GM12801 (cell line): ENCODE data around the gene SYCE3.

Experiments used
- TF ChIP-seq, protein P1 (sequence below): IDR thresholded peaks from one replicate; pipeline ENCODE4 v1.5.1; 2011; ENCODE audit warnings: control low read depth; ENCODE audit not compliant: insufficient read length; ENCODE audit errors: extremely low read depth

The SYCE3 gene

DNA sequence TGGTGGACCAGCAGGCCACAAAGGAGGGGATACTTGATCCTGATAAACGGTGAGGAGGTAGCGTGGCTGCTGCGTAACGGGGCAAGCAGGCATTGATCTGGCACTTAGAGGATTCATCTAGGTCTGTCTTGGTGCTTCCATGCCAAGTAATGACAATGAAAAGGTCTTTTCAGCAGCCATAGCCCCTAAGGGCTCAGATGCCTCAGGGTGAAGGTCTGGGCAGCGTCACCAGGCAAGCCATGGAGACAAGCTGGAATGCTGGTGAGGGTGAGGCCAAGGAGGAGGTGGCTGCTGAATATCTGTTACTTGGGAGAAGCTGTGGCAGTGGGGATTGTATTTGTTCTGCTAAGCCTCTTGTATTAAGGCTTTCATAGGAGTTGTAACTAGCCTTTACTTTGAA lies 24.7 kb upstream of the SYCE3 start:
- TF ChIP-seq, protein P1, sequence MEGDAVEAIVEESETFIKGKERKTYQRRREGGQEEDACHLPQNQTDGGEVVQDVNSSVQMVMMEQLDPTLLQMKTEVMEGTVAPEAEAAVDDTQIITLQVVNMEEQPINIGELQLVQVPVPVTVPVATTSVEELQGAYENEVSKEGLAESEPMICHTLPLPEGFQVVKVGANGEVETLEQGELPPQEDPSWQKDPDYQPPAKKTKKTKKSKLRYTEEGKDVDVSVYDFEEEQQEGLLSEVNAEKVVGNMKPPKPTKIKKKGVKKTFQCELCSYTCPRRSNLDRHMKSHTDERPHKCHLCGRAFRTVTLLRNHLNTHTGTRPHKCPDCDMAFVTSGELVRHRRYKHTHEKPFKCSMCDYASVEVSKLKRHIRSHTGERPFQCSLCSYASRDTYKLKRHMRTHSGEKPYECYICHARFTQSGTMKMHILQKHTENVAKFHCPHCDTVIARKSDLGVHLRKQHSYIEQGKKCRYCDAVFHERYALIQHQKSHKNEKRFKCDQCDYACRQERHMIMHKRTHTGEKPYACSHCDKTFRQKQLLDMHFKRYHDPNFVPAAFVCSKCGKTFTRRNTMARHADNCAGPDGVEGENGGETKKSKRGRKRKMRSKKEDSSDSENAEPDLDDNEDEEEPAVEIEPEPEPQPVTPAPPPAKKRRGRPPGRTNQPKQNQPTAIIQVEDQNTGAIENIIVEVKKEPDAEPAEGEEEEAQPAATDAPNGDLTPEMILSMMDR = no peak

DNA sequence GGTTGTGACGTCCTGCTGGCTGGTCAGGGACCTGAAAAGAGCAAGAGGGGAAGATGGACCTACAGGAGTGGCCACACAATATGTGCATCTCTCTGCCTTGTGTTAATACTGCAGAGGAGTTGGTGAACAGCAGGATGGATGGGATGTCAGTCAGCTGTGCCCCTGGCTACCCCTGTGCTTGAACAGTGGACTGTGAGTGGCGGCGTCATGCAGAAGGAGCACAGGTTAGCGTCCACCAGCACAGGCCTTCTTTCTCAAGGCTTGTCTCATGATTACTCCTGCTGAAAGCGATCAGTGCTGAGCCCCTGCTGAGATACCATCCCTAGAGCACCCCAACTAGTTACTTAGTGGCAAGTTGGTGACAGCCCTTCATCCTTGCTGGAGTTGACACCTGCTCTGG lies 23.7 kb upstream of the SYCE3 start:
- TF ChIP-seq, protein P1 = no peak

DNA sequence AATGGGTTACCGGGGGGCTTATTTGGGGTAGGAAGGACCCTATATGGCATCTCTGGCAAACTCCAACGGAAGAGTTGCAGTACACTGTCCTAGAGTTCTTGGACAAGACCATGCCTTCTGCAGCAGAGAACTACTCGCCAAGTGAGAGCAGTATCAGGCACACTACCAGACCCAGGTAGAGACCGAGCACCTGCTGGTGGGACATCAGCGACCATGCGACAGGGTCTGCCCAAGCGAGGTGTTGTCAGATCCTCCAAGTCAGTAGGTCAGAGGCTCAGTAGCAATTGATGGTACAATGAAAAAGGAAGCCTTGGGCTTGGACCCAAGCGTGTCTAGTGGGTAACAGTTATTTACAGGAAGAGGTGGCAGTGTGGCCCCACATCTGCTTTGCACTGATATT lies 23.1 kb upstream of the SYCE3 start:
- TF ChIP-seq, protein P1 = no peak

DNA sequence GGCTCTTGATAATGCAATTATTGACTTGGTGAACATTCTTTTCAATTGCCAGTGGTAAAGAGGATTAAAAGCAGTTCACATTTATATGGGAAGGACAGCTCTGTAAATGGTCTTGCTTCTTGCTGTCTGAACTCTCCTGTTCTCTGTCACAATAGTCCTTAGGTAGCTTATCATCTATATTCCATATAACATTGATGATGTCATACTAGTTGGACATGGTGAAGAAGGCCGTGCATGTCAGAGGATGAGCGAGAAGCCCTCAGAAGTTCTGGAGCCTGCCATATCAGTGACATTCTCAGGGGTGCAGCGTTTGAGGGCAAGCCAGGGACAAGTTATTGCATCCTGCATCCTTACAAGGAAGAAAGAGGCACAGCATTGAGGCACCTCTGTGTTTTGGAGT lies 22.5 kb upstream of the SYCE3 start:
- TF ChIP-seq, protein P1 = no peak

DNA sequence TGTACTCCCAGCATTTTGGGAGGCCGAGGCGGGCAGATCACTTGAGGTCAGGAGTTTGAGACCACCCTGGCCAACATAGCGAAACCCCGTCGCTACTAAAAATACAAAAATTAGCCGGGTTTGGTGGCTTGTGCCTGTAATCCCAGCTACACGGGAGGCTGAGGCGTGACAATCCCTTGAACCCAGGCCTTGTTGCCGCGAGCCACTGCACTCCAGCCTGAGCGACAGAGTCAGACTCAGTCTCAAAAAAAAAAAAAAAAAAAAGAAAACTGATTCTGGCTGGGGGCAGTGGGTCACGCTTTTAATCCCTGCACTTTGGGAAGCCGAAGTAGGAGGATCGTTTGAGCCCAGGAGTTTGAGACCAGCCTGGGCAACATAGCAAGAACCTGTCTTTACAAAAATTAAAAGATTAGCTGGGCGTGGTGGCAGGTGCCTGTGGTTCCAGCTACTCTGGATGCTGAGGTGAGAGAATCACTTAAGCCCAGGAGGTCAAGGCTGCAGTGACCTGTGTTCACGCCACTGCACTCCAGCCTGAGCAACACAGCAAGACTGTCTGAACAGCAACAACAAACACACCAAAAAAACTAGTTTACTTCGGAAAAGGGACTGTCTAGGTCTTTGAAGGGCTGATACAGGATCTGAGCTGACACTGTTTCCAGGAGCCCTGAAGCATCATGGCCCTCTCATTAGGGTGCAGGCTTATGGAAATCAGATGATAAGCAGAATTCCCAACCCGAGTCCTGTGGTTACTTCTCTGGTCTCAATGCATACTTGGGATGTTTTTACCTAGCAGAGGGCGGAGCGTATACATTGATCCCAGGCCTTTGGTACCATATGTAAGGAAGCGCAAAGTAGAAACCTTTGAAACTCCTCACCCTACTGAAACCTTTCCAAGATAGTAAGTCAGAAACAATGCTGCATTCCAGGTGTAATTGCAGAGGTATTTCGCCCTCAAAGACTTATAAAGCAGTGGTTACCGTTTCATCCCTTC lies 21.7 kb upstream of the SYCE3 start:
- TF ChIP-seq, protein P1 = no peak

DNA sequence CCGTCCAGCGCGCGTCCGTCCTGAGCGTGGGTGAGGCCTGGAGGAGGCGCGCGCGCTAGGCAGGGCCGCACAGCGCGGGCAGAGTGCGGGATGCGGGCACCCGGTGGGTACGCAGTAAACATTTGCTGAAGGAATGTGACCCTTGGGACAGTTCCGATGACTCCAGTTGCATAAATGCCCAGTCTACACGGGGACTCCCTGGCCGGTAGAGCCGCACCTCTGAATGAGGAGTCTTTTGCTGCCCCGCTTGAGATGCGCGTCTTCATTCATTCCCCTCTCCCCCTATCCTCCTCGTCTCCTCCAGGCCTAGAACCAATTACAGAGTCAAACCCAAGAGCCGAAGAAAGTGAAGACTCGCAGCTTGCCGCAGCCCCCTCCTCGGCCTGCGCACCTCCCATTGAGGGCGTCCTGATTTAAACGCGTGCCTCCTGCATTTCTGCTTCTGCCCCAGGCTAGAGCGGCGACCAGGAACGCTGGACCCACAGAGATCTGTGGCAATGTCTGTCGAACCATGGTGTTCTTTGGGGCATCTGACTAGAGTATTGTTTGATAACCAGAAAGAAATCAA lies 20.7 kb upstream of the SYCE3 start:
- TF ChIP-seq, protein P1 = no peak

DNA sequence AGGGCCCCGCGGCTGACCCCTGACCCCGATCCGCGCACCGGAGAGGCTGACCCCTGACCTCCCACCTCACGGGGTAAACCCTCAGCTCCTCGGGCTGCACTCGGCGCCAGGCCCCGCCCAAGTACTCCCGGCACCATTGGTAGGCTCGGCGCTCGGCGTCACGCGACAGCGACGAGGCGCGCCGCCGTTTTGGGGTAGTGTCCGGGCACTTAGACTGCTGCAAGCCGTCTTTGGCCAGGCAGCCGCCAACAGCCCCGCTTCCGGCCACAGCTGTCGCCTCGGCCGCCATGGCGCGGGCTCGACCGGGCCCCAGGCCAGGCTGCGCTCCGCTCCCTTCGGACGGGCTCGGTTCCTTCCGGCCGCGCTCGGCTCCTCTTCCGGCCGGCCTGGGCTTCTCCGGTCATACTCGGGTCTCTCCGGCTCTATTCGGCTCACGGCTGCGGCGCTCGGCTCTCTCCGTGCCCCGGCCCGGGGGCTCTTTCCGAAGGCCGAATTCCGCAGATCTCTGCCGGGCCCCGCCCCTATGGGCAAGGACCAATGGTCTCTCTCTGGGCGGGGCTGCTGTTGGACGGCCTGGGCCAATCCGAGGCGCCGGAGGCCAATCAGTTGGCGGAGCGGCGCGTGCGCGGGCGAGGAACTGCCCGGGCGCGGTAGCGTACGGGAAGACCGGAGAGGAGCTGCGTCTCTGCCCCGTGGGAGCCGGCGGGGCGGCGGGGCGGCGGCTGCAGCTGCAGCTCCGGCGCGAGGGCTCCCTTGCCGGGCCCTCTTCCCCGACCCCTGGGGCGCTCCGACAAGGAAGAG lies 20.0 kb upstream of the SYCE3 start, which contains the start of gene CHKB:
TSS of gene CHKB (minus strand) at position 357 of the 801 bp plus-strand sequence. CDS start at position 289, 68 bp downstream.
- TF ChIP-seq, protein P1 = no peak
